ENCODE data around the gene NAA40.
"Not testable (repeated sequence)": the region's sequence is repeated elsewhere in the genome, so short reads cannot be mapped to it uniquely, and the experiment has no call there.

The NAA40 gene

DNA sequence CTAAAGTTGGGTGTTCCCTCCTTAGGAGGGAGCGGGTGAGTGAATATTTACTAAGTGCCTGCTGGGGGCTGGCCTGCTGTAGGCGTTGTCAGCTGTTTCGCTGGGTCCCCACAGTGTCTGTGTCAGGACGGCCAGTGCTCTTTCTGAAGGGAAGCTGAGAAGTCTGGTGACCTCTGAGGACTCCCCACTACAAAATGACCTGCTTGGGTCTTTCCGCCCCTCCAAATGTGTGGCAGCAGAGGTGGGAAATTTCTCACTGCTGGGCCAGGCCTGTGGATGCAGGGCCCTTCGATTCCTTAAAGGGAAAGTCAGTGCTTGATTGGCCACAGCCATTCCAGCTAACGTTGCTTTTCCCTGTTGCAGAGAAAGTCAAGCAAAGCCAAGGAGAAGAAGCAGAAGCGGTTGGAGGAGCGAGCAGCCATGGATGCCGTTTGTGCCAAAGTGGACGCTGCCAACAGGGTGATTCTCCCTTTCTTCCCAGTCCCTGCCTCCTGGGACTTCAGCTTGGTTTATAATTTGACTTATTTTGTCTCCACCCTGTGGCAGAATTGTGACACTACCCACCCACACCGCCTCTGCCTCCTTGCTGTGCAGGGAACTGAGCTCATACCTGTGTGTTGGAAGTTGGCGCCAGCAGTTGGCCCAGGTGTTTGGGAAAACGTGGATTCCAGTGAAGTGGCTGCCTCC lies 6.8 kb downstream of the NAA40 start:
- TF ChIP-seq, protein P1, sequence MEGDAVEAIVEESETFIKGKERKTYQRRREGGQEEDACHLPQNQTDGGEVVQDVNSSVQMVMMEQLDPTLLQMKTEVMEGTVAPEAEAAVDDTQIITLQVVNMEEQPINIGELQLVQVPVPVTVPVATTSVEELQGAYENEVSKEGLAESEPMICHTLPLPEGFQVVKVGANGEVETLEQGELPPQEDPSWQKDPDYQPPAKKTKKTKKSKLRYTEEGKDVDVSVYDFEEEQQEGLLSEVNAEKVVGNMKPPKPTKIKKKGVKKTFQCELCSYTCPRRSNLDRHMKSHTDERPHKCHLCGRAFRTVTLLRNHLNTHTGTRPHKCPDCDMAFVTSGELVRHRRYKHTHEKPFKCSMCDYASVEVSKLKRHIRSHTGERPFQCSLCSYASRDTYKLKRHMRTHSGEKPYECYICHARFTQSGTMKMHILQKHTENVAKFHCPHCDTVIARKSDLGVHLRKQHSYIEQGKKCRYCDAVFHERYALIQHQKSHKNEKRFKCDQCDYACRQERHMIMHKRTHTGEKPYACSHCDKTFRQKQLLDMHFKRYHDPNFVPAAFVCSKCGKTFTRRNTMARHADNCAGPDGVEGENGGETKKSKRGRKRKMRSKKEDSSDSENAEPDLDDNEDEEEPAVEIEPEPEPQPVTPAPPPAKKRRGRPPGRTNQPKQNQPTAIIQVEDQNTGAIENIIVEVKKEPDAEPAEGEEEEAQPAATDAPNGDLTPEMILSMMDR (IDR thresholded peaks at IDR 0.05; ENCODE audit: insufficient read depth, low read depth, low read length, missing control alignments): peak; percentile 44
- DNase-seq (ENCODE audit: low read depth): peak; percentile 60
- H3K4me3 ChIP-seq (ENCODE audit: low read depth, low read length): no peak overlapping the region

DNA sequence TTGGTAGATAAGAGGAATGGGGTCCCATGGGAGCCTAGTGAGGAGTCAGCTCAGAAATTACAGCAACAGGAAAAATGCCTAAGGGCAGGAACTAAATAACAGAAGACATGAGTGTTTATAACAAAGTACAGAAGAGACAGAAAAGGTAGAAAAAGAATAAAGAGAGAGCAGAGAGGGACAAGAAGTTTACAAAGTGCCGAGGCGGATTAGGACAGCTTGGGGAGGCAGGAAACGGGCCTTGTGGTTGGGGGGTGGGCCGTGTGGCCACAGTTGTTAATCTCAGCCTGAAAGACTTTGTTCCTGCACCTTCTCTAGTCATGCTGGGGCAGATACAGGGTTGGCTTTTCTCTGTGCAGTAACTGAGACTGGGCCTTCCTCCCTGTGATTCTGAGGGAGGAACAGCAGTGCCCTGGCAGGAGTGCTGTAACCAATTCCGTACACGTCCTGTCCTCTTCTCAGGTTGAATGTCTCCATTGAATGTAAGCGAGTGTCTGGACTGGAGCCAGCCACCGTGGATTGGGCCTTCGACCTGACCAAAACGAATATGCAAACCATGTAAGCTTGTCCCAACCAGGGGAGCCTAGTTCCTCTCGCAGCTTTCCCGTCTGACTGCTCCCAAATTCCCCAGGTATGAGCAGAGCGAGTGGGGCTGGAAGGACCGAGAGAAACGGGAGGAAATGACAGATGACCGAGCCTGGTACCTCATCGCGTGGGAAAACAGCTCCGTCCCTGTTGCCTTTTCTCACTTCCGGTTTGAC lies 13.2 kb downstream of the NAA40 start:
- TF ChIP-seq, protein P1 (IDR thresholded peaks at IDR 0.05; ENCODE audit: insufficient read depth, low read depth, low read length, missing control alignments): no peak
- DNase-seq (ENCODE audit: low read depth): peak; percentile 87
- H3K4me3 ChIP-seq (ENCODE audit: low read depth, low read length): peak overlapping the region; percentile 19

DNA sequence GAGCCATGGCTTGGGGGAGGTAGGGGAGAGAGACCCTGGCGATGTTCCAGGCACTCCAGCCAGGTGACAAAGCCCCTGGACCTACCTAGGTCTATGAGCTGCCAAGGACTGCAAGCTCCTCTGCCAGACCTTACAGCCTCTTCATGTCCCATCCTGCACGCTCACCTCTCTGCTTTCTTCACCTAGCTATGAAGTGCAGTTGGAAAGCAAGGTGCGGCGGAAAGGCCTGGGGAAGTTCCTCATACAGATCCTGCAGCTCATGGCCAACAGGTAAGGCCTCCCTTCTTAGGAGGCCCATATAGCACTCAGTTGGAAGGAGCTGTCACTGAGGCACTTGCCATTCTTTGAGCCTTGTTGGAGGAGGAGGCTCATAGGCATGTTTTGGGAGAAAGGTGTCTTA lies 13.8 kb downstream of the NAA40 start:
- no peak overlapping the region; the same call in 1 of the 2 replicates for H3K4me3 ChIP-seq (ENCODE audit: low read depth, low read length)
- DNase-seq (ENCODE audit: low read depth): no peak
- TF ChIP-seq, protein P1 (IDR thresholded peaks at IDR 0.05; ENCODE audit: insufficient read depth, low read depth, low read length, missing control alignments): no peak

DNA sequence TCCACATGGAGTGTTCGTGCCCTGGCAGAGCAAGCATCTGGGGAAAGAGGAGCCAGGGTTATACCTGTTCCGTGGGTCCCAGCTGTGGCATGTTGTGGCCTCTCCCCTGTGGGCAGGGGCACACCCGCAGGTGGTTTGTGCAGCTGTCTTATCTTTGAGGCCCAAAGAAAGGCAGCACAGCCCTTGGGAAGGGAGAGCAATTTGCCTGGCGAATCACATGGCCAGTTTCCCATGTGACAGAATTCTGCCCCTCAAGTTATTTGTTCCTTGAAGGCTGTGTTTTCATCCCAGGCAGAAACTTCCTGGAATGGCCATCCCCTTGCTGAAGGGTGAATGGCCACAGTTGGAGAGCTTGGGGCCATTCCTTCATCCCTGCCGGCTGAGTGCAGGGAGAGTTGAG lies 19.2 kb downstream of the NAA40 start:
- H3K4me3 ChIP-seq (ENCODE audit: low read depth, low read length): no peak overlapping the region
- DNase-seq (ENCODE audit: low read depth): no peak
- TF ChIP-seq, protein P1 (IDR thresholded peaks at IDR 0.05; ENCODE audit: insufficient read depth, low read depth, low read length, missing control alignments): no peak

DNA sequence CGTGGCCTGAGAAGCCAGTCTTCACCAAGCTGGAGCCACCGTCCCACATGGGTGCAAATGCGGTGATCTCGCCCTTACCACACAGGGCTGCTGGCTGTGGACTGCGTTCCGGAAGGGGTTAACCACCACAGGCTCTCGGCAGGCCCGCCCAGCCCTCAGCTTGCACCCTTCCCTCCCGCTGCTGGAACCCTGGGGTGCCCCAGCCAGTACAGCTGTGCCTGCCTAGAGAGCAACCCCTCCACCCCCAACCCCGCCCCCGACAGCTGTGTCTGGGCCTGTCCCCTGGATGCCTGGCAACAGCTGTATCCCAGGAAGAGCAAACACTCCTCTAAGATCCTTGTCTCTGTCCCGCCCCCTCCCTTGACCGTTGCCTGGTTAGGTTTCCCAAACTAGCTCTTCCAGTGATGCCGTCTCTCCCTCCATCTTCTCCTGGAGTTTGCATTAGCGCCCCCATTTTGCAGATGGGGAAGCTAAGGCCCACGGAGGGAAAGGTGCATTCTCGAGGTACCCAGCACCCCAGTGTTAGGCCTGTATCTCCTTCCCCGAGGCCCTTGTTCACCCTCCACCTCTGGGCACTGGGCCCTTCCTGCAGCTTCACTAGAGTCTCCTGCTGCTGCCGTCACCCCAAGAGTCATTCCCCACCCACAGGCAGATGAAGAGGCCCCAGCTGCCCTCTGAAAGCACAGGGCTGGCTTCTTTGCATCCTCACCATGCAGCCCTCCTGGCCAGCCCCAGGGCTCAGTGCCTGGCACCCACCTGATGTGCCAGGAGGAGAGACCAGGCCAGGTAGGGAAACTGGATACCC lies 23.0 kb downstream of the NAA40 start:
- H3K4me3 ChIP-seq (ENCODE audit: low read depth, low read length): no peak overlapping the region
- TF ChIP-seq, protein P1 (IDR thresholded peaks at IDR 0.05; ENCODE audit: insufficient read depth, low read depth, low read length, missing control alignments): no peak
- DNase-seq (ENCODE audit: low read depth): no peak

DNA sequence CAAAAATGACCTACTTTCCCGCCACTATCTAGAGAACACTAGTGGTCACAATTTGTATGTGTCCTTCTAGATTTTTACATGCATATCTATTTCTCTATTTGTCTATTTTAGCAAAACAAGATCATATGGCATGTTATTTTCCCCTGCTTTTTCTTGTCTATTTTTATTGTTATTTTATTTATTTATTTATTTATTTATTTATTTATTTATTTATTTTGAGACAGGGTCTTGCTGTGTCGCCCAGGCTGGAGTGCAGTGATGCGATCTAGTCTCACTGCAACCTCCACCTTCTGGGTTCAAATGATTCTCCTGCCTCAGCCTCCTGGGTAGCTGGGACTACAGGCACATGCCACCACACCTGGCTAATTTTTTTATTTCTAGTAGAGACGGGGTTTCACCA lies 25.1 kb downstream of the NAA40 start:
- not testable (repeated sequence) for DNase-seq (ENCODE audit: low read depth); H3K4me3 ChIP-seq (ENCODE audit: low read depth, low read length)

DNA sequence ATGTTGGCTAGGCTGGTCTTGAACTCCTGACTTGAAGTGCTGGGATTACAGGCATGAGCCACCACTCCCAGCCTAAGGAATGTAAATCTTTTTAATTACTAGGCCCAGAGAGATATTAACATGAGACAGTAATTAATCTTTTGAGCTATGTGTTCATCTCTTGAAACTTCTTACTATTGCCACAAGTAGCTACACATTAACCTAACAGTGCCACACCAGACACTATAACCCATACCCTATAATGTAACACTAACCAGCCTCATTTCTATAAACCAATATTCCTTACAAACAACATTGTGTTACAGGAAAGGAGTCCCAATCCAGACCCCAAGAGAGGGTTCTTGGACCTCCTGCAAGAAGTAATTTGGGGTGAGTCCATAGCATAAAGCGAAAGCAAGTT lies 27.6 kb downstream of the NAA40 start:
- no peak for DNase-seq (ENCODE audit: low read depth)
- TF ChIP-seq, protein P1 (IDR thresholded peaks at IDR 0.05; ENCODE audit: insufficient read depth, low read depth, low read length, missing control alignments): no peak
- H3K4me3 ChIP-seq (ENCODE audit: low read depth, low read length): no peak overlapping the region
